OCI-LY3 (cell line): ENCODE measurements around the gene RPS17.

ENCODE experiments used
- H2AFZ ChIP-seq: fragments of 200-600, 300-600 bp; shearing (Covaris generic); 2 replicates; pipeline ENCODE4 v1.6.0; 2014; ENCODE audit warnings: antibody characterized with exemption, low read depth, low read length
- H3K27ac ChIP-seq: fragments of 200-600, 300-600 bp; sonication (generic); 2 replicates; pipeline ENCODE4 v1.5.1; 2014; ENCODE audit warnings: mild to moderate bottlenecking, low read length, moderate library complexity, mixed read lengths
- H3K27me3 ChIP-seq: fragments of 200-600, 300-600 bp; sonication (generic); 2 replicates; pipeline ENCODE4 v1.6.1; 2014; ENCODE audit warnings: low read depth, low read length, mixed read lengths
- H3K36me3 ChIP-seq: fragments of 200-600, 300-600 bp; sonication (generic); replicated peaks from 2 replicates; pipeline ENCODE3; 2014; ENCODE audit warnings: low read depth, low read length, mixed read lengths
- H3K4me1 ChIP-seq: fragments of 300-600, 200-600 bp; sonication (generic); 2 replicates; pipeline ENCODE4 v1.6.1; 2014; ENCODE audit warnings: low read length, mixed read lengths
- H3K4me2 ChIP-seq: fragments of 200-600, 300-600 bp; sonication (generic); 2 replicates; pipeline ENCODE4 v1.6.1; 2014; ENCODE audit warnings: low read length, mixed read lengths
- H3K4me3 ChIP-seq: fragments of 300-600, 200-600 bp; sonication (generic); 2 replicates; pipeline ENCODE4 v1.5.1; 2014; ENCODE audit warnings: antibody characterized with exemption, mild to moderate bottlenecking, low read length, moderate library complexity
- H3K79me2 ChIP-seq: fragments of 300-600, 200-600 bp; shearing (Covaris generic); 2 replicates; pipeline ENCODE4 v1.6.1; 2014; ENCODE audit warnings: mild to moderate bottlenecking, low read length, mixed read lengths
- H3K9ac ChIP-seq: fragments of 300-600, 200-600 bp; shearing (Covaris generic); 2 replicates; pipeline ENCODE4 v1.6.0; 2014; ENCODE audit warnings: mild to moderate bottlenecking, low read length, moderate library complexity
- H3K9me3 ChIP-seq: fragments of 200-600, 300-600 bp; shearing (Covaris generic); 2 replicates; pipeline ENCODE4 v1.6.1; 2014; ENCODE audit warnings: low read length, mixed read lengths; ENCODE audit not compliant: insufficient read depth
- H4K20me1 ChIP-seq: fragments of 200-600, 300-600 bp; sonication (generic); 2 replicates; pipeline ENCODE4 v1.6.1; 2016; ENCODE audit warnings: low read length, mixed read lengths; ENCODE audit not compliant: insufficient read depth
- EZH2phosphoT487 ChIP-seq: fragments of 200-600 bp; shearing (Covaris generic); IDR thresholded peaks from 2 replicates; pipeline ENCODE4 v1.6.1; 2018; ENCODE audit warnings: antibody characterized with exemption, mixed run types, low read depth
- TF ChIP-seq, protein P1 (sequence below): fragments of 200-600, 300-600 bp; sonication (generic); IDR thresholded peaks from 2 replicates; pipeline ENCODE4 v1.5.1; 2014; ENCODE audit warnings: antibody characterized with exemption, low read length, low read depth

Gene RPS17

GRCh38 chr15:82549199-82549665, 9.0 kb upstream of the RPS17 start:
- Histone ChIP-seq H2AFZ (no peak overlapping the region), H3K4me3 (no peak overlapping the region)
- TF ChIP-seq EZH2phosphoT487, result no peak
- TF ChIP-seq, protein P1, sequence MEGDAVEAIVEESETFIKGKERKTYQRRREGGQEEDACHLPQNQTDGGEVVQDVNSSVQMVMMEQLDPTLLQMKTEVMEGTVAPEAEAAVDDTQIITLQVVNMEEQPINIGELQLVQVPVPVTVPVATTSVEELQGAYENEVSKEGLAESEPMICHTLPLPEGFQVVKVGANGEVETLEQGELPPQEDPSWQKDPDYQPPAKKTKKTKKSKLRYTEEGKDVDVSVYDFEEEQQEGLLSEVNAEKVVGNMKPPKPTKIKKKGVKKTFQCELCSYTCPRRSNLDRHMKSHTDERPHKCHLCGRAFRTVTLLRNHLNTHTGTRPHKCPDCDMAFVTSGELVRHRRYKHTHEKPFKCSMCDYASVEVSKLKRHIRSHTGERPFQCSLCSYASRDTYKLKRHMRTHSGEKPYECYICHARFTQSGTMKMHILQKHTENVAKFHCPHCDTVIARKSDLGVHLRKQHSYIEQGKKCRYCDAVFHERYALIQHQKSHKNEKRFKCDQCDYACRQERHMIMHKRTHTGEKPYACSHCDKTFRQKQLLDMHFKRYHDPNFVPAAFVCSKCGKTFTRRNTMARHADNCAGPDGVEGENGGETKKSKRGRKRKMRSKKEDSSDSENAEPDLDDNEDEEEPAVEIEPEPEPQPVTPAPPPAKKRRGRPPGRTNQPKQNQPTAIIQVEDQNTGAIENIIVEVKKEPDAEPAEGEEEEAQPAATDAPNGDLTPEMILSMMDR, result no peak

GRCh38 chr15:82548700-82549099, 8.4 kb upstream of the RPS17 start:
- TF ChIP-seq EZH2phosphoT487, result no peak
- TF ChIP-seq, protein P1, result no peak
- no peaks in the 10 kb centered on the region for H3K36me3 ChIP-seq

More at GRCh38 chr15:82549199-82549665, 9.0 kb upstream of the RPS17 start:
- H3K36me3 ChIP-seq, result no peaks in the 10 kb centered on the region
- H3K4me1 ChIP-seq, result no peaks in the 10 kb centered on the region
- H4K20me1 ChIP-seq, result no peaks in the 10 kb centered on the region
- H3K79me2 ChIP-seq, result no peaks in the 10 kb centered on the region
- H3K9ac ChIP-seq, result no peak overlapping the region
- H3K27me3 ChIP-seq, result peaks cover 26% of the 10 kb centered on the region
- H3K9me3 ChIP-seq, result no peaks in the 10 kb centered on the region
- H3K27ac ChIP-seq, result no peak overlapping the region
- no peak overlapping the region for H3K4me2 ChIP-seq

GRCh38 chr15:82545478-82545877, 5.2 kb upstream of the RPS17 start:
- Histone ChIP-seq H3K79me2 (peaks cover 9% of the 10 kb centered on the region), H3K27ac (no peak overlapping the region), H2AFZ (no peak overlapping the region), H3K4me3 (no peak overlapping the region), H3K9me3 (no peaks in the 10 kb centered on the region), H3K9ac (no peak overlapping the region), H4K20me1 (no peaks in the 10 kb centered on the region), H3K36me3 (no peaks in the 10 kb centered on the region), H3K4me2 (no peak overlapping the region), H3K4me1 (peaks cover 5% of the 10 kb centered on the region), H3K27me3 (peaks cover 23% of the 10 kb centered on the region)
- TF ChIP-seq, protein P1, result no peak
- TF ChIP-seq EZH2phosphoT487, result no peak

More at GRCh38 chr15:82548700-82549099, 8.4 kb upstream of the RPS17 start:
- Histone ChIP-seq H3K27me3 (peaks cover 30% of the 10 kb centered on the region), H3K9me3 (no peaks in the 10 kb centered on the region), H4K20me1 (no peaks in the 10 kb centered on the region), H3K4me2 (no peak overlapping the region), H3K27ac (no peak overlapping the region), H2AFZ (no peak overlapping the region), H3K4me3 (no peak overlapping the region), H3K79me2 (no peaks in the 10 kb centered on the region), H3K9ac (no peak overlapping the region), H3K4me1 (no peaks in the 10 kb centered on the region)

- Histone ChIP-seq H3K9me3 (no peaks in the 10 kb centered on the region), H3K27me3 (peaks cover 20% of the 10 kb centered on the region), H4K20me1 (no peaks in the 10 kb centered on the region), H3K4me3 (no peak overlapping the region), H3K9ac (no peak overlapping the region), H3K27ac (no peak overlapping the region), H3K36me3 (no peaks in the 10 kb centered on the region), H3K4me2 (no peak overlapping the region), H3K4me1 (peaks cover 5% of the 10 kb centered on the region), H3K79me2 (peaks cover 13% of the 10 kb centered on the region), H2AFZ (no peak overlapping the region; the same call in 1 of the 2 replicates)
- TF ChIP-seq, protein P1, result no peak
- no peak for TF ChIP-seq EZH2phosphoT487
Observed at GRCh38 chr15:82545002-82545401, 4.7 kb upstream of the RPS17 start.
